Neural progenitor cell (in vitro differentiated cells): ENCODE measurements around the gene EDEM3. TPM values are rescaled to one million over a fixed set of nuclear protein-coding genes. Genes with fewer than 3 reads are reported as not detected.

Experiments used
- DNase-seq: peaks from one replicate; pipeline ENCODE4 v3.0.0-alpha.2; 2016; ENCODE audit warnings: low spot score
- H2AFZ ChIP-seq: fragments of 200-600 bp; sonication (generic); replicated peaks from 2 replicates; pipeline ENCODE4 v1.6.1; 2016; ENCODE audit warnings: antibody characterized with exemption
- H3F3A ChIP-seq: fragments of 200-600 bp; sonication (generic); 2 replicates; pipeline ENCODE4 v1.6.1; 2016; ENCODE audit warnings: antibody characterized with exemption, low read depth
- H3K27ac ChIP-seq: fragments of 200-600 bp; sonication (generic); 2 replicates; pipeline ENCODE4 v1.5.1; 2016; ENCODE audit warnings: mild to moderate bottlenecking
- H3K27me3 ChIP-seq: fragments of 200-600 bp; sonication (generic); 2 replicates; pipeline ENCODE4 v1.6.1; 2016; ENCODE audit warnings: mild to moderate bottlenecking, moderate library complexity
- H3K36me3 ChIP-seq: fragments of 200-600 bp; sonication (generic); 2 replicates; pipeline ENCODE4 v1.5.1; 2016
- H3K4me1 ChIP-seq: fragments of 200-600 bp; sonication (generic); 2 replicates; pipeline ENCODE4 v1.6.1; 2016; ENCODE audit warnings: mixed run types
- H3K4me2 ChIP-seq: fragments of 200-600 bp; sonication (generic); 2 replicates; pipeline ENCODE4 v1.6.1; 2016
- H3K4me3 ChIP-seq: fragments of 200-600 bp; sonication (generic); 2 replicates; pipeline ENCODE4 v1.5.1; 2016
- H3K79me2 ChIP-seq: fragments of 200-600 bp; sonication (generic); 2 replicates; pipeline ENCODE4 v1.6.1; 2016; ENCODE audit warnings: low read depth
- H3K9ac ChIP-seq: fragments of 200-600 bp; sonication (generic); 2 replicates; pipeline ENCODE4 v1.6.1; 2016
- H3K9me3 ChIP-seq: fragments of 200-600 bp; sonication (generic); 2 replicates; pipeline ENCODE4 v1.5.1; 2016; ENCODE audit warnings: low read depth
- H4K20me1 ChIP-seq: fragments of 200-600 bp; sonication (generic); 2 replicates; pipeline ENCODE4 v1.6.1; 2016; ENCODE audit warnings: low read depth
- H3K27ac Mint-ChIP-seq: 3 replicates; pipeline ENCODE4 v1.8.0; 2021; ENCODE audit warnings: mixed read lengths
- H3K27me3 Mint-ChIP-seq: 2 replicates; pipeline ENCODE4 v1.8.0; 2022; ENCODE audit warnings: low read depth, mild to moderate bottlenecking, inconsistent platforms, moderate library complexity, mixed read lengths; ENCODE audit not compliant: insufficient read depth
- H3K36me3 Mint-ChIP-seq: 3 replicates; pipeline ENCODE4 v1.8.0; 2021; ENCODE audit warnings: mixed read lengths
- H3K4me1 Mint-ChIP-seq: 3 replicates; pipeline ENCODE4 v1.8.0; 2021; ENCODE audit warnings: mixed read lengths
- H3K4me3 Mint-ChIP-seq: 3 replicates; pipeline ENCODE4 v1.8.0; 2021; ENCODE audit warnings: mild to moderate bottlenecking, moderate library complexity, mixed read lengths
- H3K9me3 Mint-ChIP-seq: 3 replicates; pipeline ENCODE4 v1.8.0; 2020; ENCODE audit warnings: mixed read lengths
- CTCF ChIP-seq: fragments of 200-600 bp; sonication (generic); IDR thresholded peaks from 2 replicates; pipeline ENCODE4 v1.5.1; 2017; ENCODE audit warnings: antibody characterized with exemption, mild to moderate bottlenecking
- EZH2 ChIP-seq: fragments of 200-600 bp; sonication (generic); IDR thresholded peaks from 2 replicates; pipeline ENCODE4 v1.6.1; 2017; ENCODE audit warnings: antibody characterized with exemption, mild to moderate bottlenecking, moderate library complexity
- EZH2phosphoT487 ChIP-seq: fragments of 200-600 bp; sonication (generic); IDR thresholded peaks from 2 replicates; pipeline ENCODE4 v1.6.1; 2017; ENCODE audit warnings: antibody characterized with exemption
- total RNA-seq: library from RNA; depleted of rRNA; stranded (reverse); fragments of >200 nt; gene quantifications from 2 replicates; pipeline ENCODE4 v1.2.3, GENCODE V29; 2015; ENCODE audit warnings: low replicate concordance

EDEM3 gene
- total RNA-seq, 1 donor from 2014 or later: 32.9 TPM

- Mint-ChIP-seq H3K4me3 (no peak overlapping the region), H3K27me3 (peaks cover 2% of the 10 kb centered on the region), H3K4me1 (no peaks in the 10 kb centered on the region), H3K27ac (no peak overlapping the region), H3K36me3 (no peaks in the 10 kb centered on the region), H3K9me3 (no peaks in the 10 kb centered on the region)
- TF ChIP-seq EZH2phosphoT487: no peak
- no peak for TF ChIP-seq CTCF
- TF ChIP-seq EZH2: no peak
- no peak overlapping the region for H3K4me3 ChIP-seq
- H3K27me3 ChIP-seq: no peaks in the 10 kb centered on the region
- no peaks in the 10 kb centered on the region for H3K9me3 ChIP-seq
- no peaks in the 10 kb centered on the region for H3K4me1 ChIP-seq
- H3K36me3 ChIP-seq: no peaks in the 10 kb centered on the region
- H3K9ac ChIP-seq: no peak overlapping the region
- H3K4me2 ChIP-seq: no peak overlapping the region
- DNase-seq: no peak
- H3F3A ChIP-seq: no peaks in the 10 kb centered on the region
- no peak overlapping the region for H3K27ac ChIP-seq
- no peaks in the 10 kb centered on the region for H3K79me2 ChIP-seq
- no peaks in the 10 kb centered on the region for H4K20me1 ChIP-seq
- no peak overlapping the region for H2AFZ ChIP-seq
These were observed 39.3 kb upstream of the EDEM3 start for GRCh38 chr1:184793967-184794366.

- Mint-ChIP-seq H3K36me3 (no peaks in the 10 kb centered on the region), H3K27ac (no peak overlapping the region), H3K4me3 (no peak overlapping the region), H3K9me3 (no peaks in the 10 kb centered on the region), H3K4me1 (no peaks in the 10 kb centered on the region), H3K27me3 (peaks cover 4% of the 10 kb centered on the region)
- Histone ChIP-seq H3K27me3 (no peaks in the 10 kb centered on the region), H3K4me2 (no peak overlapping the region), H3K9me3 (no peaks in the 10 kb centered on the region), H2AFZ (peak overlapping the region; percentile 65), H3K27ac (no peak overlapping the region), H3K4me1 (no peaks in the 10 kb centered on the region), H3K4me3 (no peak overlapping the region), H3K79me2 (no peaks in the 10 kb centered on the region), H4K20me1 (no peaks in the 10 kb centered on the region), H3F3A (no peaks in the 10 kb centered on the region), H3K36me3 (no peaks in the 10 kb centered on the region), H3K9ac (no peak overlapping the region)
- no peak for DNase-seq
- TF ChIP-seq CTCF (no peak), EZH2 (no peak), EZH2phosphoT487 (no peak)
These were observed 37.9 kb upstream of the EDEM3 start for GRCh38 chr1:184792450-184792969.

GRCh38 chr1:184791550-184791900 is 36.9 kb upstream of the EDEM3 start:
- H3K4me2 ChIP-seq: no peak overlapping the region
- H3K9ac ChIP-seq: no peak overlapping the region
- no peak overlapping the region for H3K27ac ChIP-seq
- H3K79me2 ChIP-seq: no peaks in the 10 kb centered on the region
- H3K27me3 ChIP-seq: no peaks in the 10 kb centered on the region
- Mint-ChIP-seq H3K9me3 (no peaks in the 10 kb centered on the region), H3K36me3 (no peaks in the 10 kb centered on the region), H3K27me3 (peaks cover 4% of the 10 kb centered on the region), H3K4me1 (no peaks in the 10 kb centered on the region), H3K27ac (no peak overlapping the region), H3K4me3 (no peak overlapping the region)
- no peaks in the 10 kb centered on the region for H4K20me1 ChIP-seq
- no peaks in the 10 kb centered on the region for H3F3A ChIP-seq
- DNase-seq: no peak
- H3K36me3 ChIP-seq: no peaks in the 10 kb centered on the region
- no peak overlapping the region for H3K4me3 ChIP-seq
- TF ChIP-seq CTCF (no peak), EZH2 (no peak), EZH2phosphoT487 (no peak)
- H3K9me3 ChIP-seq: no peaks in the 10 kb centered on the region
- H3K4me1 ChIP-seq: no peaks in the 10 kb centered on the region
- no peak overlapping the region for H2AFZ ChIP-seq
